Lower leg skin (tissue), 4 donors: ENCODE results near the gene ANGPT4. TPM values are rescaled to one million over a fixed set of nuclear protein-coding genes. Genes with fewer than 3 reads are reported as not detected.

Source experiments
- DNase-seq, 2 donors: peaks; one replicate each; pipeline ENCODE4 v3.0.0-alpha.2; 2019; ENCODE audit warnings: low spot score in 2 of 2
- H3K4me3 ChIP-seq: fragments of 200-600 bp; sonication (generic); 2 replicates; pipeline ENCODE4 v1.5.1; 2017; ENCODE audit warnings: mild to moderate bottlenecking, low read depth; ENCODE audit not compliant: poor library complexity, severe bottlenecking
- POLR2A ChIP-seq, 2 donors: fragments of 450-650 bp; IDR thresholded peaks; one replicate each; pipeline ENCODE4 v1.6.1; 2016 to 2017; ENCODE audit warnings: antibody characterized with exemption in 2 of 2, mild to moderate bottlenecking in 1 of 2, moderate library complexity in 1 of 2
- WGBS, 2 donors: methylation state at CpG; one replicate each; pipeline ENCODE4 v1.1.5; 2018; 5-methylcytosine and 5-hydroxymethylcytosine counted together
- intact Hi-C: fragments of 100-400 bp; cut with DNase I; formaldehyde crosslinking; loops from one replicate; pipeline ENCODE4 v1.15.0; 2023; ENCODE audit warnings: low total_unique reads
- total RNA-seq, 4 donors: library from RNA; depleted of rRNA; stranded (reverse); fragments of >200 nt; gene quantifications; one replicate each; pipeline ENCODE4 v1.1.0, GENCODE V29; 2016
- TF ChIP-seq, protein P1 (sequence below), 3 donors: fragments of 450-650 bp; IDR thresholded peaks; one replicate each; pipeline ENCODE4 v1.5.1; 2016; ENCODE audit warnings: antibody characterized with exemption in 3 of 3, mild to moderate bottlenecking in 3 of 3, moderate library complexity in 2 of 3

The ANGPT4 gene
- total RNA-seq, 4 donors from 2014 or later, result 0.80 to 4.2 (median 1.7) TPM

GRCh38 chr20:870758-871157 is 45.4 kb downstream of the ANGPT4 start:
- TF ChIP-seq POLR2A (IDR thresholded peaks at IDR 0.05), result no peak
- TF ChIP-seq, protein P1, sequence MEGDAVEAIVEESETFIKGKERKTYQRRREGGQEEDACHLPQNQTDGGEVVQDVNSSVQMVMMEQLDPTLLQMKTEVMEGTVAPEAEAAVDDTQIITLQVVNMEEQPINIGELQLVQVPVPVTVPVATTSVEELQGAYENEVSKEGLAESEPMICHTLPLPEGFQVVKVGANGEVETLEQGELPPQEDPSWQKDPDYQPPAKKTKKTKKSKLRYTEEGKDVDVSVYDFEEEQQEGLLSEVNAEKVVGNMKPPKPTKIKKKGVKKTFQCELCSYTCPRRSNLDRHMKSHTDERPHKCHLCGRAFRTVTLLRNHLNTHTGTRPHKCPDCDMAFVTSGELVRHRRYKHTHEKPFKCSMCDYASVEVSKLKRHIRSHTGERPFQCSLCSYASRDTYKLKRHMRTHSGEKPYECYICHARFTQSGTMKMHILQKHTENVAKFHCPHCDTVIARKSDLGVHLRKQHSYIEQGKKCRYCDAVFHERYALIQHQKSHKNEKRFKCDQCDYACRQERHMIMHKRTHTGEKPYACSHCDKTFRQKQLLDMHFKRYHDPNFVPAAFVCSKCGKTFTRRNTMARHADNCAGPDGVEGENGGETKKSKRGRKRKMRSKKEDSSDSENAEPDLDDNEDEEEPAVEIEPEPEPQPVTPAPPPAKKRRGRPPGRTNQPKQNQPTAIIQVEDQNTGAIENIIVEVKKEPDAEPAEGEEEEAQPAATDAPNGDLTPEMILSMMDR (IDR thresholded peaks at IDR 0.05), result no peak
- no peak for DNase-seq
- 74 to 98% methylated on average over 3 of the region's 3 CpGs for WGBS, 2 donors
- intact Hi-C loops, result no loop called here
- H3K4me3 ChIP-seq, result no peak overlapping the region

DNA sequence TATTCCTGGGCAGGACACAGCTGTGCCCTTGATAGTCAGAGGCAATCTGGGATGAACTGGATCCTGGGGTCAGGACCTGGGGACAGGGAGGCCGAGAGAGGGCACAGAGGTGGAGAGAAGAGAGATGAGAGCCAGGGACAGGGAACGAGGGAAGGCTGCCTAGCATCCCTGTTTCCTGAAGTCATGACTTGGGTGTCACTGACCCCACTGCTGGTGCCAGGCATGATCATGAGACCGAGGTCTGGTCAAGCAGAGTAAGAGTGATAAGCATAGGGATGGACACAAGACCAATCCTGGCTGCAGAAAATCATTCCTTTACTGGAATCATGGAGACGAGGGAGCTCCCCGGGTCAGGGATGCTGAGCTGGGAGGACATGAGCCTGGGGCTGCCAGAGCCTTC is 46.5 kb downstream of the ANGPT4 start:
- intact Hi-C loops, result no loop called here
- H3K4me3 ChIP-seq, result no peak overlapping the region
- TF ChIP-seq POLR2A (IDR thresholded peaks at IDR 0.05), result no peak
- TF ChIP-seq, protein P1 (IDR thresholded peaks at IDR 0.05), result no peak
- 75 to 83% methylated on average over 4 to 5 of the region's 5 CpGs for WGBS, 2 donors
- no peak for DNase-seq

GRCh38 chr20:868279-868678 is 47.9 kb downstream of the ANGPT4 start:
- no peak for TF ChIP-seq POLR2A (IDR thresholded peaks at IDR 0.05)
- TF ChIP-seq, protein P1 (IDR thresholded peaks at IDR 0.05), result no peak
- 91 to 93% methylated on average over 9 of the region's 9 CpGs for WGBS, 2 donors
- intact Hi-C loops, result no loop called here
- no peak overlapping the region for H3K4me3 ChIP-seq
- DNase-seq, result no peak

DNA sequence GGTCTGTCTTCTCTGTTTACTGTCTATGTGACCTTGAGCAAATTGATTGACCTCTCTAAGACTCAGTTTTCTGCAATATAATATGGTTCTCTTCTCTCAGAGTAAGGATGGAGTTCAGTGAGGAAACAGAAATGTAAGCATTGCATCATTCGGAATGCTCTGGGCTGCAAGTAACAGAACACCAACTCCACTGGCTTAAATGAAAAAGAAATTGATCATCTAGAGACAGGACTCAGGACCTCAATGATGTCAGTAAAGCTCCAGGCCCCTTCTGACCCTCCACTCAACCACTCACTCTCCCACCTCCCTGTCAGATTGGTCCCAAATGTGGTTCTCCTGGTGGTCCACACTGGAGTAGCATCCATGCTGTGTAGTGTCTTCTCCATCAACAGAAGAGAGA is 50.7 kb downstream of the ANGPT4 start:
- no peak for DNase-seq
- 90 to 95% methylated on average over 1 of the region's 1 CpG for WGBS, 2 donors
- TF ChIP-seq, protein P1 (IDR thresholded peaks at IDR 0.05), result no peak
- no peak for TF ChIP-seq POLR2A (IDR thresholded peaks at IDR 0.05)
- intact Hi-C loops, result no loop called here
- no peak overlapping the region for H3K4me3 ChIP-seq

GRCh38 chr20:860891-861290 is 55.2 kb downstream of the ANGPT4 start:
- no peak overlapping the region for H3K4me3 ChIP-seq
- WGBS, 2 donors, result 56 to 63% methylated on average over 2 of the region's 2 CpGs
- intact Hi-C loops, result no loop called here
- TF ChIP-seq, protein P1 (IDR thresholded peaks at IDR 0.05), result no peak
- TF ChIP-seq POLR2A (IDR thresholded peaks at IDR 0.05), result no peak
- no peak for DNase-seq

DNA sequence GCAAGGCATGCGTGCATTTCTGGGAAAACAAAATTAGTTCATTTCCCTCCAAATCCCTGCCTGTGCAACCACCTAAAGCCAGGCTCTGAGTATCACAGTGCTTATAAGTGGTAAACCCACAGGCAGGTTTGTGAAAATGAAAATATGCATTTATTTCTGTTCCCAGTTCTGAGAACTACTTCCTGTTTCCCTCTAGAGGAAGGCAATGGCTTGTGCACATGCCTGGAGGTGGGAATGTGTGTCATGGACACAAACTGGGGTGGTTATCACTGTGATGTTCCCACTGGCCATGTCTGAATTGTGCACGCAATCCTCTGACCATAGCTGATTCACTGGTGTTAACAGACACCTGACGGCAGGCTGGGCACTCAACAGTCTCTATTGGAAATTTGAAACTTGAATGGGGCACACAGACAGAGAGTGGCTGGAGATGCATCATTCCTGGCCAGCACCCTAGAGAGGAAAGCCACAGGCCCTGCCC is 56.3 kb downstream of the ANGPT4 start:
- WGBS, 2 donors, result 49 to 51% methylated on average over 3 of the region's 3 CpGs
- no peak for TF ChIP-seq POLR2A (IDR thresholded peaks at IDR 0.05)
- TF ChIP-seq, protein P1 (IDR thresholded peaks at IDR 0.05), result no peak
- intact Hi-C loops, result no loop called here
- H3K4me3 ChIP-seq, result no peak overlapping the region
- no peak for DNase-seq
